GM12878 (cell line): Measurements from ENCODE around the gene SCTR.

Experiments used
- SIN3A ChIP-seq: IDR thresholded peaks from 2 replicates; pipeline ENCODE4 v1.6.1; 2012; ENCODE audit warnings: low read depth, low read length, improper control_type of control experiment
- SREBF2 ChIP-seq: IDR thresholded peaks from 2 replicates; pipeline ENCODE4 v1.6.1; 2012; ENCODE audit warnings: mild to moderate bottlenecking, low read length
- TF ChIP-seq, protein P1 (sequence below): IDR thresholded peaks from 2 replicates; pipeline ENCODE4 v1.6.1; 2011; ENCODE audit warnings: low read depth, mild to moderate bottlenecking, low read length, moderate library complexity, borderline replicate concordance; ENCODE audit errors: extremely low read depth
- TF ChIP-seq, protein P2 (sequence below): IDR thresholded peaks from 2 replicates; pipeline ENCODE4 v1.6.1; 2012; ENCODE audit warnings: low read depth, low read length, improper control_type of control experiment

DNA sequence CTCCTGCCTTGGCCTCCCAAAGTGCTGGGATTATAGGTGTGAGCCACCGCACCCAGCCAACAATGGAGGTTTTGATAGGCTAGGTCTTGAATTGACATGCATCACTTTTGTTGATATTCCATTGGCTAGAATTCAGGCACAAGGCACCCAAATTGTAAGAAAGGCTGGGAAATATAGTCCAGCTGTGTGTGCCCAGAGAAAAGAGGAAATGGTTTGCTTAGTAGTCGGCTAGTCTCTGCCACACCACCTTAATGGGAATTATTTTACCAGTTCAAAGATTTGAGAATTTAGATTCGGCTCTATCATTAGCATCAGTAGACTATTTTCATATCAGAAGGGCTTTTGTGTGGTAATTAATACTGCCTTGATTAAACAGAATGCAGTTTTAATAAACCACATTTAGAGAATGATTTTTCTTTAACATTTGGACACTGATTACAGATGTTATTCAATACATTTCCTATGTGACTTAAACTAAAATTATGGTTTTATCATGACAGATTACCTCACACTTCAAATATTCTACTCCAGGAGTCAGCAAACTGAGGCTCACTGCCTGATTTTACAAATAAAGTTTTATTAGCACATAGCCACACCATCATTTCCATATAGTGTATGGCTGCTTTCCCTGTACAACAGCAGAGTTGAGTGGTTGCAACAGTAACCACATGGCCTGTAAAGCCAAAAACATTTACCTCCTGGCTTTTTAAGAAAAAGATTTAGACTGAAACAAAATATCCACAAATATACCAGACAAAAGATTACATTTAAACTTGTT is 130.1 kb downstream of the SCTR start:
- TF ChIP-seq, protein P1, sequence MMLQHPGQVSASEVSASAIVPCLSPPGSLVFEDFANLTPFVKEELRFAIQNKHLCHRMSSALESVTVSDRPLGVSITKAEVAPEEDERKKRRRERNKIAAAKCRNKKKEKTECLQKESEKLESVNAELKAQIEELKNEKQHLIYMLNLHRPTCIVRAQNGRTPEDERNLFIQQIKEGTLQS = no peak
- TF ChIP-seq SREBF2 (no peak), SIN3A (no peak)
- TF ChIP-seq, protein P2, sequence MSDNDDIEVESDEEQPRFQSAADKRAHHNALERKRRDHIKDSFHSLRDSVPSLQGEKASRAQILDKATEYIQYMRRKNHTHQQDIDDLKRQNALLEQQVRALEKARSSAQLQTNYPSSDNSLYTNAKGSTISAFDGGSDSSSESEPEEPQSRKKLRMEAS = no peak
